Stomach (tissue), 4 donors: ENCODE results near the gene MAPT.

ENCODE experiments used
- EP300 ChIP-seq: sonication (generic); formaldehyde crosslinking; IDR thresholded peaks from one replicate; pipeline ENCODE4 v1.6.1; 2017; ENCODE audit warnings: antibody characterized with exemption
- POLR2A ChIP-seq, 4 donors: fragments of 450-650 bp; IDR thresholded peaks; one replicate each; pipeline ENCODE4 v1.6.1; 2016; ENCODE audit warnings: antibody characterized with exemption in 4 of 4, control low read depth in 2 of 4, mild to moderate bottlenecking in 1 of 4, moderate library complexity in 1 of 4

DNA sequence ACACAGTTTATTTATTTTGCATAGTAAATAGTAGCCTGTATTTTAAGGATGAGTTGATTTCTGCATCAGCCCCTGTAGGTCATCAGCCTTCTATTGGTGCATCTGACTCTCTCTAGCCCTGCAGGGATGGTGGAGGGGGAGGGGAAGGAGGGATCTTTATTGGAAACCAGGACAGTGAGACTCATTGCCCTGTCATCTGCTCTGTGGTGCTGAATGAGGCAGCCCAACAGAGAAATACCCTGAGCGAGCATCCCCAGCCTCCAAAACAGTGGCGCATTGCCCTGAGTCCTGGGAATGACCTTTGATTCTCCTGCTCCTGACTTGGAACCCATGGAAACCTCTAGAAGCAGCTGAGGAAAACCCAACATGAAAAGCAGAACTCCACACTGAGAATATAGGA lies 59.2 kb downstream of the MAPT start:
- TF ChIP-seq POLR2A (IDR thresholded peaks at IDR 0.05) (no peak), EP300 (no peak)
